Measurements from ENCODE around the gene ABCG4.
"Not testable (repeated sequence)": the region's sequence is repeated elsewhere in the genome, so short reads cannot be mapped to it uniquely, and the experiment has no call there.

DNA sequence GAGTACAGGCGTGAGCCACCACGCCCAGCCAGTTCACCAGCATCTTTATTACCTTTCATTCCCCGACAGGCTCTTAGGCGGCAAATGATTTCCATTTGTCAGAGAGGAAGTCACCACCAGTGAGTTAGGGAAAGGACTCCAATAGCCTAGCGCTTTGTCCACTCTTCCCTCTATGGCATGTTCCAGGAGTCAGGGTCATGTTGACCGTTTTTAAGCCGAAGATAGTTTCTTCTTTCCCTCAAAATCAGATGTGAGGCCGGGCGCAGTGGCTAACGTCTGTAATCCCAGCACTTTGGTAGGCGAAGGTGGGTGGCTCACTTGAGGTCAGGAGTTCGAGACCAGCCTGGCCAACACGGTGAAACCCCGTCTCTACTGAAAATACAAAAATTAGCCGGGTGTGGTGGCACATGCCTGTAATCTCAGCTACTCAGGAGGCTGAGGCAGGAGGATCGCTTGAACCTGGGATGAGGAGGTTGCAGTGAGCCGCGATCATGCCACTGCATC is 45.6 kb upstream of the ABCG4 start:
- not testable (repeated sequence) for TF ChIP-seq POLR2AphosphoS5 (IDR thresholded peaks at IDR 0.05)
- TF ChIP-seq, protein P1, sequence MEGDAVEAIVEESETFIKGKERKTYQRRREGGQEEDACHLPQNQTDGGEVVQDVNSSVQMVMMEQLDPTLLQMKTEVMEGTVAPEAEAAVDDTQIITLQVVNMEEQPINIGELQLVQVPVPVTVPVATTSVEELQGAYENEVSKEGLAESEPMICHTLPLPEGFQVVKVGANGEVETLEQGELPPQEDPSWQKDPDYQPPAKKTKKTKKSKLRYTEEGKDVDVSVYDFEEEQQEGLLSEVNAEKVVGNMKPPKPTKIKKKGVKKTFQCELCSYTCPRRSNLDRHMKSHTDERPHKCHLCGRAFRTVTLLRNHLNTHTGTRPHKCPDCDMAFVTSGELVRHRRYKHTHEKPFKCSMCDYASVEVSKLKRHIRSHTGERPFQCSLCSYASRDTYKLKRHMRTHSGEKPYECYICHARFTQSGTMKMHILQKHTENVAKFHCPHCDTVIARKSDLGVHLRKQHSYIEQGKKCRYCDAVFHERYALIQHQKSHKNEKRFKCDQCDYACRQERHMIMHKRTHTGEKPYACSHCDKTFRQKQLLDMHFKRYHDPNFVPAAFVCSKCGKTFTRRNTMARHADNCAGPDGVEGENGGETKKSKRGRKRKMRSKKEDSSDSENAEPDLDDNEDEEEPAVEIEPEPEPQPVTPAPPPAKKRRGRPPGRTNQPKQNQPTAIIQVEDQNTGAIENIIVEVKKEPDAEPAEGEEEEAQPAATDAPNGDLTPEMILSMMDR (IDR thresholded peaks at IDR 0.05): not testable (repeated sequence)
